SJCRH30 (cell line): ENCODE data around the gene ACOT4. TPM values are rescaled to one million over a fixed set of nuclear protein-coding genes. Genes with fewer than 3 reads are reported as not detected.

Source experiments
- DNase-seq, 2 experiments: peaks; one replicate each; pipeline ENCODE4 v3.0.0-alpha.2; 2015 to 2020
- H3K27ac ChIP-seq: fragments of 250-450 bp; sonication (Bioruptor Pico); 2 replicates; pipeline ENCODE4 v1.5.1; 2020; ENCODE audit warnings: mild to moderate bottlenecking, moderate library complexity
- H3K27me3 ChIP-seq: fragments of 250-450 bp; sonication (Bioruptor Pico); 2 replicates; pipeline ENCODE4 v1.5.1; 2020; ENCODE audit warnings: mild to moderate bottlenecking, moderate library complexity
- H3K36me3 ChIP-seq: fragments of 250-450 bp; sonication (Bioruptor Pico); 2 replicates; pipeline ENCODE4 v1.5.1; 2020; ENCODE audit warnings: mild to moderate bottlenecking, moderate library complexity
- H3K4me1 ChIP-seq: fragments of 250-450 bp; sonication (Bioruptor Pico); 2 replicates; pipeline ENCODE4 v1.5.1; 2020; ENCODE audit warnings: mild to moderate bottlenecking, moderate library complexity
- H3K4me3 ChIP-seq: fragments of 250-450 bp; sonication (Bioruptor Pico); 2 replicates; pipeline ENCODE4 v1.5.1; 2020; ENCODE audit warnings: mild to moderate bottlenecking, moderate library complexity
- H3K9me3 ChIP-seq: fragments of 250-450 bp; sonication (Bioruptor Pico); replicated peaks from 2 replicates; pipeline ENCODE4 v1.5.1; 2020; ENCODE audit warnings: mild to moderate bottlenecking, moderate library complexity
- total RNA-seq: library from RNA; depleted of rRNA; stranded (reverse); fragments of >200 nt; shearing (Covaris generic); gene quantifications from 2 replicates; pipeline ENCODE4 v1.2.3, GENCODE V29; 2014

ACOT4 gene
- total RNA-seq, 1 experiment from 2014 or later = not detected

- H3K9me3 ChIP-seq = no peaks in the 10 kb centered on the region
- no peaks in the 10 kb centered on the region for H3K27me3 ChIP-seq
- no peaks in the 10 kb centered on the region; the same call in 1 of the 2 replicates for H3K4me1 ChIP-seq
- peak; percentile 72 to 74 for DNase-seq
- H3K27ac ChIP-seq = no peak overlapping the region
- no peaks in the 10 kb centered on the region for H3K36me3 ChIP-seq
- H3K4me3 ChIP-seq = no peak overlapping the region
Observed at GRCh38 chr14:73610687-73611086, 19.0 kb downstream of the ACOT4 start.

- no peaks in the 10 kb centered on the region; the same call in 1 of the 2 replicates for H3K4me1 ChIP-seq
- peak; percentile 81 to 82 for DNase-seq
- H3K36me3 ChIP-seq = no peaks in the 10 kb centered on the region
- H3K27me3 ChIP-seq = no peaks in the 10 kb centered on the region
- no peak within 1 kb of the TSS for H3K27ac ChIP-seq
- no peaks in the 10 kb centered on the region for H3K9me3 ChIP-seq
- peak within 1 kb of the TSS; percentile 71 for H3K4me3 ChIP-seq
Observed at GRCh38 chr14:73612339-73613045, 20.8 kb downstream of the ACOT4 start, which contains the start of gene ACOT6. TSS of gene ACOT6 (plus strand) at chr14:73612517. CDS start at chr14:73612572, 55 bp downstream.

GRCh38 chr14:73613046-73613383 is 21.3 kb downstream of the ACOT4 start:
- no peaks in the 10 kb centered on the region; the same call in 1 of the 2 replicates for H3K4me1 ChIP-seq
- H3K9me3 ChIP-seq = no peaks in the 10 kb centered on the region
- no peaks in the 10 kb centered on the region for H3K36me3 ChIP-seq
- no peak for DNase-seq
- H3K27ac ChIP-seq = no peak overlapping the region
- no peaks in the 10 kb centered on the region for H3K27me3 ChIP-seq
- peak overlapping the region; percentile 71 for H3K4me3 ChIP-seq

GRCh38 chr14:73613419-73613963 is 21.8 kb downstream of the ACOT4 start:
- Histone ChIP-seq H3K36me3 (no peaks in the 10 kb centered on the region), H3K9me3 (no peaks in the 10 kb centered on the region), H3K4me1 (no peaks in the 10 kb centered on the region; the same call in 1 of the 2 replicates), H3K27me3 (no peaks in the 10 kb centered on the region), H3K4me3 (peak overlapping the region; percentile 71), H3K27ac (no peak overlapping the region)
- no peak for DNase-seq

- Histone ChIP-seq H3K9me3 (no peaks in the 10 kb centered on the region), H3K4me1 (no peaks in the 10 kb centered on the region), H3K27ac (no peak overlapping the region), H3K36me3 (no peaks in the 10 kb centered on the region), H3K4me3 (no peak overlapping the region), H3K27me3 (no peaks in the 10 kb centered on the region)
- no peak for DNase-seq
Observed at GRCh38 chr14:73616831-73617230, 25.2 kb downstream of the ACOT4 start.

- Histone ChIP-seq H3K27ac (no peak overlapping the region), H3K27me3 (no peaks in the 10 kb centered on the region), H3K9me3 (no peaks in the 10 kb centered on the region), H3K4me3 (no peak overlapping the region), H3K36me3 (no peaks in the 10 kb centered on the region), H3K4me1 (no peaks in the 10 kb centered on the region)
- DNase-seq = no peak
Observed at GRCh38 chr14:73619524-73619923, 27.9 kb downstream of the ACOT4 start.

- Histone ChIP-seq H3K4me1 (no peaks in the 10 kb centered on the region), H3K27me3 (no peaks in the 10 kb centered on the region), H3K36me3 (no peaks in the 10 kb centered on the region), H3K27ac (no peak overlapping the region), H3K4me3 (no peak overlapping the region), H3K9me3 (no peaks in the 10 kb centered on the region)
- DNase-seq = no peak
Observed at GRCh38 chr14:73620268-73620667, 28.6 kb downstream of the ACOT4 start.

- no peaks in the 10 kb centered on the region for H3K27me3 ChIP-seq
- no peaks in the 10 kb centered on the region for H3K36me3 ChIP-seq
- no peaks in the 10 kb centered on the region for H3K9me3 ChIP-seq
- no peak overlapping the region for H3K4me3 ChIP-seq
- no peak for DNase-seq
- H3K4me1 ChIP-seq = no peaks in the 10 kb centered on the region
- no peak overlapping the region for H3K27ac ChIP-seq
Observed at GRCh38 chr14:73623504-73624054, 31.9 kb downstream of the ACOT4 start.

GRCh38 chr14:73625706-73626105 is 34.0 kb downstream of the ACOT4 start:
- H3K9me3 ChIP-seq = no peaks in the 10 kb centered on the region
- H3K36me3 ChIP-seq = no peaks in the 10 kb centered on the region
- no peaks in the 10 kb centered on the region for H3K27me3 ChIP-seq
- no peaks in the 10 kb centered on the region for H3K4me1 ChIP-seq
- DNase-seq = no peak
- no peak overlapping the region for H3K4me3 ChIP-seq
- no peak overlapping the region for H3K27ac ChIP-seq

- Histone ChIP-seq H3K4me1 (no peaks in the 10 kb centered on the region), H3K27ac (no peak overlapping the region), H3K27me3 (no peaks in the 10 kb centered on the region), H3K9me3 (no peaks in the 10 kb centered on the region), H3K36me3 (no peaks in the 10 kb centered on the region), H3K4me3 (no peak overlapping the region)
- DNase-seq = no peak
Observed at GRCh38 chr14:73627151-73627558, 35.5 kb downstream of the ACOT4 start.

- Histone ChIP-seq H3K9me3 (no peaks in the 10 kb centered on the region), H3K36me3 (no peaks in the 10 kb centered on the region)
- DNase-seq = no peak
Observed at GRCh38 chr14:73630009-73630780, 38.5 kb downstream of the ACOT4 start.

GRCh38 chr14:73633116-73634010 is 41.7 kb downstream of the ACOT4 start:
- peak; percentile 21 to 55 for DNase-seq
- H3K36me3 ChIP-seq = no peaks in the 10 kb centered on the region
- no peaks in the 10 kb centered on the region for H3K9me3 ChIP-seq
- H3K27ac ChIP-seq = no peak overlapping the region
- H3K27me3 ChIP-seq = no peaks in the 10 kb centered on the region
- no peaks in the 10 kb centered on the region for H3K4me1 ChIP-seq
- H3K4me3 ChIP-seq = no peak overlapping the region

More at GRCh38 chr14:73630009-73630780, 38.5 kb downstream of the ACOT4 start:
- Histone ChIP-seq H3K27ac (no peak overlapping the region), H3K4me3 (no peak overlapping the region), H3K27me3 (no peaks in the 10 kb centered on the region), H3K4me1 (no peaks in the 10 kb centered on the region)

GRCh38 chr14:73634011-73634833 is 42.5 kb downstream of the ACOT4 start:
- Histone ChIP-seq H3K27me3 (no peaks in the 10 kb centered on the region), H3K36me3 (no peaks in the 10 kb centered on the region), H3K9me3 (no peaks in the 10 kb centered on the region), H3K27ac (no peak overlapping the region), H3K4me1 (no peaks in the 10 kb centered on the region), H3K4me3 (no peak overlapping the region)
- DNase-seq = no peak
